ENCODE measurements around the gene ENPEP. TPM values are rescaled to one million over a fixed set of nuclear protein-coding genes. Genes with fewer than 3 reads are reported as not detected.
"Not testable (repeated sequence)": the region's sequence is repeated elsewhere in the genome, so short reads cannot be mapped to it uniquely, and the experiment has no call there.

ENPEP gene
- total RNA-seq, 1 experiment from 2014 or later: 0.08 TPM

DNA sequence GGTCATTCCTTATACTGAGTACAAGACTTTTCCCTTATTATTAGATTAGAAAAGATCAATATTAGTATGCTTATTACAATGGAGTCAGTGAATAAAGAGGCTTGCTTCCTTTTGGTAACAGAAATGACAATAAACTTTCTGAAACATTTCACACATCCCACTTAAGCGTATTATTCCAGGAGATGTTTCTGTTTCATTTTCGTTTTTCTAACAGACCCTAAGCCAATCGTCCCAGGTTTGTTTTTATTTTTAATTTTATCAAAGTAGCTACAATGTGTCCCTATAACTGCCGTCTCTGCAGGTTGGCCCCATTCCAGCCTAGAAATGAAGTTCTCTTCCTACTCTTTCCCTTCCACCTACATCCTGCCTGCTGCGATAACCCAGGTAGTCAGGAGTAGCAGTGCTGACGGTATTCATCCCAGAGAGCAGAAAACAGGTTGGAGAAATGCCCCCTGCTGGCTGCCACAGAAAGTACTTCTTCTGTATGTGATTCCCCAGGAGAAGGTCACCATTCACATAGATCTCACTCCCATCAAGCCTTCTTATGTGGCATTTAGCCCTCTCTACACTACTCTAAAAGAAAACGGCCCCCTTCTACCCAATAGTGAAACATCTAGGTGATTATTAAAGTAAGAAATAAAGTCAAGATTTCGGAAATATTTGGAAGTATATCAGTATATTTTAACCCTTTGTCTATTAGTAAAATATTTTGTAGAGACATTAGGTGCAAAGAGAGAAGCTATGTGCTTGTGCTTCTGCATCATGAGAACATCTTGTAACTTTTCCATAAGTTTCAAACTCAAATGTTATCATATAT is 40.4 kb downstream of the ENPEP start:
- DNase-seq (ENCODE audit: low spot score): peak; percentile 85

DNA sequence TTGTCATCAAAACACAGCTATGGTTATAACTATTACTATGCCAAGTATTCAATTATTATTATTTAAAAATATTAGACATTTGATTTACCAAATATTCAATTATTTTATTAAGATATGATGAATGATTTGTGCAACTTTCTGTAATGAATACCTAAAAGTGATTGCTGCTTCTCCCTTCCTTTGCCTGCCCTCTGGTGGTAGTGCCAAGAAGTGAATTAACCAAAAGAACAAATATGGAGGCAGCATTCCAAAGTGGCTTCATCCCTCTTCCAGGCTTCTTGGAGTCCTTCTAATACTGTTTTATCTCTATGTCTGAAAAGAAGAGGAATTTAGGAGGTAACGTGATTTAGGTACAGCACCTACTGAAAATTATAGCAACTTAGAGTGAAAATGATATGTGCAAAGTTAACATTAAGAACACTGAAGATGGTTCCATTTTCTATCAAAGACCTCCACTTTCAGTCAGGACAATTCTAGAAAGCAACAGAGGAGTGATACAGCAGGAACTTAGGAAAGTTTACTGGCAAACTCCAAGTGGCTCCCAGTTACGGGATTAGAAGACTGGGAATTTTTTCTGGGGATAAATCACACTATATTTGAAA is 43.0 kb downstream of the ENPEP start:
- peak; percentile 39 for DNase-seq (ENCODE audit: low spot score)

DNA sequence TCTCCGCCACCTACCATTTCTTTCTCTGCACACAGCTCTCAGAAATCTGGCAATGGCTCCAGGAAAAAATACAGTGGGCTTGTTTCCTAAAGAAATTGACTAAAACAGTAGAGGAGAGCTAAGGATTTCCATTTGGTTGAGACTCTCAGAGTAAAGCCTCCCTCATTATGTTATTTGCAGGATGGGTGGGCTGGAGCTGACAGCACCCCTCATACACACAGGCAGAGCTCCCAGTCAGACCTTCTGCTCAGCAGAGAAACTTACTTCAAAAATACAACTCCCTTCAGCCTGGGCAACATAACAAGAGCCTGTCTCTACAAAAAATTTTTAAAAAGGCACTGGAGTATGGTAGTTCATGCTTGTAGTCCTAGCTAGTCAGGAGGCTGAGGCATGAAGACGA is 44.9 kb downstream of the ENPEP start:
- no peak for DNase-seq (ENCODE audit: low spot score)

- no peak for DNase-seq (ENCODE audit: low spot score)
Observed at GRCh38 chr4:110526589-110526988, 50.6 kb downstream of the ENPEP start.

- DNase-seq (ENCODE audit: low spot score): no peak
Observed at GRCh38 chr4:110527156-110527555, 51.2 kb downstream of the ENPEP start.

DNA sequence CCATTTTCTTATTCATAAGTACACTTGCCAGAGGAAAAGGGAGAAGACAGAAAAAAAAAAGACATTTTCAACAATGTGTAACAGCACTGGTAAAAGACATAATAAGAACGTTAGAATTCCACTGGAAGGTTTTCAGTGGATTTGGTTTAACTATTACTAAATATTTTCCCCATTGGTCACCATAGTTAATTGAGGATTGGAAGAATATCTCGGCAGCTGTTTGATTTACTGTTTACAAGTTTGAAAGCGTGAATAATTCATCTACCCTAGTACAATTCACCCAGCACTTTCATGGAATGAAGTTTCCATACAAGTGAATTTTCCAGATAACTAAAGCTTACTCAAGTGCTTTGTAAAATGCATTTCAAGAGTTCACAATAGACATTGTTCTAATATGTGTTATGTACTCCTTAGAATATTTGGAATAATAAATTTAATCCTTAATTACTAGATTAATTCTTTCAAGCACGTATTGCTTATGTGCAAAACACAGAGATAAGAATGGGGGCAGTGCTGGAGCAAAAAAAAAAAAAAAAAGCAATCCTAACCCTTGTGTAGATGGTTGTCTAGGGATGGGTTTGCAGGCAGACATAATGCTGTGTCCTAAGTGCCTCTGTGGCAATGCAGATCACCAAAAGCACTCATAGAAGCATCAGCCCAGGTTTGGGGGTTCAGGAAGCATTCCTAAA is 57.1 kb downstream of the ENPEP start:
- DNase-seq (ENCODE audit: low spot score): no peak

DNA sequence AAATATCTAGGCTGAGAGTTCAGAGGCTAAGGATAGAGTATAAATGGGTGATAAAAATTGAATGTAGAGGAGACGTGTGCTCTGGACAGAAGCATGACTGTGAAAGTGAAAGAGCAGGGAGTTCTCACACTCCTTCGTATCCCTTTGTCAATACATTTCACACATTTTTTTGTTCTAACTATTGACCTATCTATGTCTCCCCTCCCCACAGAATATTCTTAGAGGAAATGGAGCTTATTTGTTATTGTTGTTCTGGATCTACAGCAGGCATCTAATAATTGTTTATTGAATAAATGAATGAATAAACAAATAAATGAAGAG is 57.6 kb downstream of the ENPEP start:
- no peak for DNase-seq (ENCODE audit: low spot score)

GRCh38 chr4:110533940-110534339 is 58.0 kb downstream of the ENPEP start:
- peak; percentile 97 for DNase-seq (ENCODE audit: low spot score)

- no peak for DNase-seq (ENCODE audit: low spot score)
Observed at GRCh38 chr4:110540581-110540980, 64.6 kb downstream of the ENPEP start.

DNA sequence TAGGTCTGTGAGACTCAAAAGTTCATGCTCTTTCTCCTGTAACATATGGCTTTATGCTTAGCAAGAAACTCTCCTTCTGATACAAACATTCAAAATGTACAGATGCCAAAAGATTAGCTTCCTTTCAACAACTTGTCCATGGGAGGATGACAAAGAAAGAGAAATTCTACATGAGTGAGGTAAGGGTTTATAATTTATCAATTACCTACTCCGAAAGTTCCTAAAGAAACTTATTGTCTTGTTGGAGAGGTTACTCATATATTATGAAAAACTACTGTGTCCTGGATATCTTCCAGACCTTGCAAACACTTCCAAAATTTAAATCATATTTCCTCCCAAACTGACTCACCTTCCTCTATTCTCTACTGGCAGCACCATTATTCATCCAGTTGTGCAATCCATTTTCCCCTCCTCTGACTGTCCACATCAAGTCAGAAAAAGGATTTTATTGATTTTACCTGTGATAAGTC is 65.1 kb downstream of the ENPEP start:
- no peak for DNase-seq (ENCODE audit: low spot score)

GRCh38 chr4:110543577-110543976 is 67.6 kb downstream of the ENPEP start:
- DNase-seq (ENCODE audit: low spot score): no peak

DNA sequence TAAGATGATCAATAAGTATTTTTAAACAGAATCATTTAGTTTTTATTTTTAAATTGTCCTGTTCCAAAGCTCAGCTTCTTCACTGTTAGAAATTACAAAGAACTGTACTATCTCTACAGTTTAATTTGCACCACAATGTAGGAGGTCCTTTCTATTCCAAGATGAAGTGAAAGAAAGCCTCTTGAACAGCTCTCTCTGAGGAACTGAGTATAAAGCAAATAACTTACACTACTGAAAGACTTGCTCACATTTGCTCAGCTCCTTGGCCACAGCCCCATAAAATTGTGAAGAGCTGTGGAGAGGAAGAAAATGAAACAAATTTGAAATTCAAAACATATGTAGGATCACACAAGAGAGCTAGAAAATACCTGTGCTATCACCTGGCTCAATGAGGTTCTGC is 68.6 kb downstream of the ENPEP start:
- no peak for DNase-seq (ENCODE audit: low spot score)

DNA sequence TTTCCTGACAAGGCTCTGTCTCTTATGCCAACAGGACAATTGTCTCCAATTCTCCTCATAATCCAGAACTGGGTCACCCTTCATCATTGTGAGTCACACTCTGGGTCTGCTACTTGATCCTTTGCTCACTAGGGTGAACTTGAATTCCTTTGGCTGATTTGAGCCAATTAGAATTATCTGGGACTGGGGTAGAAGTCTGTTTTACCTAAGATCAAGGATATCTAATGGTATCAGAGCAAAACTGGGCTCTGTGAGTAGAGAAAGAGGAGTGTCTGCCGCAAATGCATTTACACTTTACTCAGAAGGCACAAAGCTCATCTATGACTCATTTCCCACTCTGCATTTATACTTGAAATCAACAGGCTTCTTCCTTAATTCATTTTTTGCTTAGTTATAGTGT is 74.3 kb downstream of the ENPEP start:
- DNase-seq (ENCODE audit: low spot score): peak; percentile 33

DNA sequence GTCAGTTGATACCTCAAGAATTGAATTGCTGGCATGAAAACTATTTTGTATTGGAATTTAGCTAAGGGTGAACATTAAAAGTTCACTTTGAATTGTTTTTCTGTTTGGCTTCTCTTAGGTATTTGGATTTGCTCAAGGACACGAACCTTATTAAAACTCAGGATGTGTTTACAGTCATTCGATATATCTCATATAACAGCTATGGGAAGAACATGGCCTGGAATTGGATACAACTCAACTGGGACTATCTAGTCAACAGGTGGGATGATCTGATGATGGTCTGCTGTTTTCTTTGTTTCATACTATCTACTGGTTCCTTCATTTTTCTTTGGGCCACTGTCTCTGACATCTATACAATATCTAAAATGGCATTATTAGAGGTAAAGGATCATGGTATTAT is 77.2 kb downstream of the ENPEP start:
- no peak for DNase-seq (ENCODE audit: low spot score)

- DNase-seq (ENCODE audit: low spot score): no peak
Observed at GRCh38 chr4:110567214-110567613, 91.3 kb downstream of the ENPEP start.

- not testable (repeated sequence) for DNase-seq (ENCODE audit: low spot score)
Observed at GRCh38 chr4:110576696-110577095, 100.7 kb downstream of the ENPEP start.

GRCh38 chr4:110586131-110586850 is 110.3 kb downstream of the ENPEP start:
- DNase-seq (ENCODE audit: low spot score): peak; percentile 71

GRCh38 chr4:110587666-110588285 is 111.8 kb downstream of the ENPEP start:
- no peak for DNase-seq (ENCODE audit: low spot score)

DNA sequence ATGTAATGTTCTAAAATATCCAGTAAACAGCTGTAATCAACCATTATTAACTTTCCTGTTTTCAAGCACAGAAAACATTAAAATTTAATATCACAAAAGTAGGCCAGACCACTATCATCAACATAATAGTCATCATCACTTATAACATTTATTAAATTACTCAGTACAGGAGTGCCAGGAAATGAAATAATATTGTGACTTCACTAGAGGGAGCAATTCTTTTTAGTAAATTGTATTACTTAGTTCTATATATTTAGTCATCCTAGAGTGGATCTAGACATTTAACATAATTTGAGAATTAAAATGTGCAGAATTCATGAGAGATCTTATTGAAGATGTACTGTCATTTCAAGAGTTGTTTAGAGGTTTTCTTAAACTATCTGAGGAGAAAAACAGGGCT is 113.3 kb downstream of the ENPEP start:
- no peak for DNase-seq (ENCODE audit: low spot score)

GRCh38 chr4:110595583-110595982 is 119.6 kb downstream of the ENPEP start:
- no peak for DNase-seq (ENCODE audit: low spot score)

DNA sequence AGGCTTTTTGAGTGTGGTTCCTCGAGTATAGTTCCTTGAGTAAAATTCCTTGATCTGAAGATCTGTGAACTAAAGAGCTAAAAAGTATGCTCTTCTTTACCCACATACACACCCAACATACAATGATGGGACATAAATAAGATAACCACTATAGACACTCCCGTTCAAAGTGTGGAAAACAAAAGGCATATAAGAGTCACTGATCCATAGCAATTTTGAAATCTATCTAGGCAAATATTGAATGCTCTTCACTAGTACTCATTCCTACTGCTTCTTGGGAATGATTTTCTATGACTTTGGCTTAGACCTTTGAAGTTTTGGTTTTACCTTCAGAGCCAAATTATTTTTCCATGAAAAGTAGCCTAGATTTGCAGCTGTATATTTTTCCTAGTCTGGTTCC is 120.5 kb downstream of the ENPEP start:
- no peak for DNase-seq (ENCODE audit: low spot score)

- no peak for DNase-seq (ENCODE audit: low spot score)
Observed at GRCh38 chr4:110597582-110597981, 121.6 kb downstream of the ENPEP start.

Measured in H4 (cell line).